Measurements from ENCODE around the gene RANBP3. TPM values are rescaled to one million over a fixed set of nuclear protein-coding genes. Genes with fewer than 3 reads are reported as not detected.

Gene RANBP3
- total and polyA plus RNA-seq, 7 donors, result 27.0 to 86.4 (median 63.1) TPM

GRCh38 chr19:5997371-5997770, 19.4 kb upstream of the RANBP3 start:
- Histone ChIP-seq H3K9me3 (no peaks in the 10 kb centered on the region), H3K27me3 (no peaks in the 10 kb centered on the region), H3K4me3 (no peak overlapping the region), H3K4me1 (peaks cover 0 to 21% (median 11%) of the 10 kb centered on the region in 4 donors), H3K36me3 (peaks cover 33 to 78% (median 42%) of the 10 kb centered on the region in 4 donors), H3K27ac (no peak overlapping the region)
- DNase-seq, result no peak
- no peak for TF ChIP-seq CTCF (IDR thresholded peaks at IDR 0.05)
- TF ChIP-seq POLR2A (IDR thresholded peaks at IDR 0.05), result no peak
- no peak for TF ChIP-seq POLR2AphosphoS5 (IDR thresholded peaks at IDR 0.05)
- TF ChIP-seq EP300 (IDR thresholded peaks at IDR 0.05), result no peak
- intact Hi-C loops (cut with DNase I), result no loop called here
- 85 to 92% methylated on average over 17 of the region's 17 CpGs for WGBS, 2 donors

- Histone ChIP-seq H3K36me3 (peaks cover 27 to 72% (median 36%) of the 10 kb centered on the region in 4 donors), H3K27me3 (no peaks in the 10 kb centered on the region), H3K4me3 (no peak overlapping the region), H3K27ac (no peak overlapping the region), H3K4me1 (peaks cover 0 to 21% (median 11%) of the 10 kb centered on the region in 4 donors), H3K9me3 (no peaks in the 10 kb centered on the region)
- no peak for DNase-seq
- TF ChIP-seq POLR2A (IDR thresholded peaks at IDR 0.05), result no peak
- no peak for TF ChIP-seq POLR2AphosphoS5 (IDR thresholded peaks at IDR 0.05)
- no peak for TF ChIP-seq CTCF (IDR thresholded peaks at IDR 0.05)
- TF ChIP-seq EP300 (IDR thresholded peaks at IDR 0.05), result no peak
- intact Hi-C loops (cut with DNase I), result no loop called here
- WGBS, 2 donors, result 95 to 96% methylated on average over 37 of the region's 37 CpGs
Measured at GRCh38 chr19:5996623-5997320, 18.8 kb upstream of the RANBP3 start.

- H3K4me1 ChIP-seq, result peaks cover 0 to 21% (median 11%) of the 10 kb centered on the region in 4 donors
- intact Hi-C loops (cut with DNase I), result no loop called here
- TF ChIP-seq CTCF (IDR thresholded peaks at IDR 0.05) (no peak), POLR2A (IDR thresholded peaks at IDR 0.05) (no peak), POLR2AphosphoS5 (IDR thresholded peaks at IDR 0.05) (no peak), EP300 (IDR thresholded peaks at IDR 0.05) (no peak)
- no peaks in the 10 kb centered on the region for H3K27me3 ChIP-seq
- peaks cover 22 to 65% (median 32%) of the 10 kb centered on the region in 4 donors for H3K36me3 ChIP-seq
- no peaks in the 10 kb centered on the region for H3K9me3 ChIP-seq
- 90 to 94% methylated on average over 26 of the region's 26 CpGs for WGBS, 2 donors
- DNase-seq, result no peak
- no peak overlapping the region for H3K27ac ChIP-seq
- H3K4me3 ChIP-seq, result no peak overlapping the region
Measured at GRCh38 chr19:5996102-5996501, 18.2 kb upstream of the RANBP3 start.

- H3K36me3 ChIP-seq, result peaks cover 17 to 60% (median 30%) of the 10 kb centered on the region in 4 donors
Measured at GRCh38 chr19:5995606-5996005, 17.7 kb upstream of the RANBP3 start.

More at GRCh38 chr19:5995606-5996005, 17.7 kb upstream of the RANBP3 start:
- no peak overlapping the region for H3K27ac ChIP-seq
- peaks cover 0 to 21% (median 11%) of the 10 kb centered on the region in 4 donors for H3K4me1 ChIP-seq
- TF ChIP-seq POLR2AphosphoS5 (IDR thresholded peaks at IDR 0.05), result no peak
- TF ChIP-seq POLR2A (IDR thresholded peaks at IDR 0.05), result no peak
- no peak for TF ChIP-seq CTCF (IDR thresholded peaks at IDR 0.05)
- no peak for TF ChIP-seq EP300 (IDR thresholded peaks at IDR 0.05)
- intact Hi-C loops (cut with DNase I), result no loop called here
- 91 to 95% methylated on average over 16 of the region's 16 CpGs for WGBS, 2 donors
- no peaks in the 10 kb centered on the region for H3K9me3 ChIP-seq
- no peak for DNase-seq
- no peaks in the 10 kb centered on the region for H3K27me3 ChIP-seq
- H3K4me3 ChIP-seq, result no peak overlapping the region
